K562 (cell line): Measurements from ENCODE around the gene STUB1. TPM values are rescaled to one million over a fixed set of nuclear protein-coding genes. Genes with fewer than 3 reads are reported as not detected.

Experiments
- BCL6 ChIP-seq: fragments of 250-450 bp; sonication (Bioruptor Pico); IDR thresholded peaks from 2 replicates; pipeline ENCODE4 v1.4.0; 2020
- EHMT2 ChIP-seq: fragments of 450-650 bp; IDR thresholded peaks from 2 replicates; pipeline ENCODE4 v1.6.1; 2018; ENCODE audit warnings: antibody characterized with exemption
- EP300 ChIP-seq: IDR thresholded peaks from 2 replicates; pipeline ENCODE4 v1.6.1; 2012; ENCODE audit warnings: low read length, improper control_type of control experiment
- MTA3 ChIP-seq: fragments of 450-650 bp; formaldehyde crosslinking; IDR thresholded peaks from 2 replicates; pipeline ENCODE4 v1.6.1; 2017; ENCODE audit warnings: mild to moderate bottlenecking, borderline replicate concordance
- NFIX ChIP-seq: fragments of 250-450 bp; sonication (Bioruptor Pico); IDR thresholded peaks from 2 replicates; pipeline ENCODE4 v1.4.0; 2020; ENCODE audit warnings: low read depth, mild to moderate bottlenecking, moderate library complexity
- NR3C1 ChIP-seq: sonication (generic); formaldehyde crosslinking; IDR thresholded peaks from 2 replicates; pipeline ENCODE4 v1.8.1; 2022; ENCODE audit warnings: missing genetic modification reagents
- POLR2H ChIP-seq: IDR thresholded peaks from 2 replicates; pipeline ENCODE4 v1.6.1; 2016; ENCODE audit warnings: missing genetic modification characterization, low read depth, mild to moderate bottlenecking, control low read depth, missing compliant biosample characterization, moderate library complexity
- PPARD ChIP-seq: fragments of 250-450 bp; sonication (Bioruptor Pico); IDR thresholded peaks from 2 replicates; pipeline ENCODE4 v1.8.0; 2022; ENCODE audit warnings: inconsistent platforms, mild to moderate bottlenecking, moderate library complexity
- RFX7 ChIP-seq: fragments of 250-450 bp; sonication (Bioruptor Pico); IDR thresholded peaks from 2 replicates; pipeline ENCODE4 v1.5.1; 2021; ENCODE audit warnings: mild to moderate bottlenecking
- SNRNP70 ChIP-seq: fragments of 200-400 bp; formaldehyde crosslinking; optimal IDR thresholded peaks from 2 replicates; pipeline ENCODE3; 2017; ENCODE audit warnings: low read depth, low read length
- SRSF7 ChIP-seq: fragments of 200-400 bp; formaldehyde crosslinking; optimal IDR thresholded peaks from 2 replicates; pipeline ENCODE3; 2017; ENCODE audit warnings: mild to moderate bottlenecking, low read depth, low read length
- STAT5A ChIP-seq: IDR thresholded peaks from 2 replicates; pipeline ENCODE4 v1.6.1; 2012; ENCODE audit warnings: low read length, inconsistent platforms, borderline replicate concordance
- TAF7 ChIP-seq: fragments of 450-650 bp; IDR thresholded peaks from 2 replicates; pipeline ENCODE4 v1.6.1; 2016; ENCODE audit warnings: missing genetic modification characterization, missing compliant biosample characterization
- TRIM24 ChIP-seq, 2 experiments: fragments of 450-650 bp; IDR thresholded peaks; 2 replicates each; pipeline ENCODE4 v1.6.1; 2016
- ZFP30 ChIP-seq: fragments of 250-450 bp; sonication (Bioruptor Pico); IDR thresholded peaks from 2 replicates; pipeline ENCODE4 v1.8.0; 2022; ENCODE audit warnings: moderate library complexity, mild to moderate bottlenecking, inconsistent platforms, borderline replicate concordance
- ZKSCAN1 ChIP-seq: fragments of 150-350 bp; IDR thresholded peaks from 2 replicates; pipeline ENCODE4 v1.6.1; 2016; ENCODE audit warnings: low read depth, low read length
- ZNF143 ChIP-seq: sonication (generic); formaldehyde crosslinking; IDR thresholded peaks from 2 replicates; pipeline ENCODE4 v1.9.0; 2022; ENCODE audit warnings: mild to moderate bottlenecking, missing genetic modification reagents
- ZNF212 ChIP-seq: fragments of 450-650 bp; formaldehyde crosslinking; IDR thresholded peaks from 2 replicates; pipeline ENCODE4 v1.4.0; 2020; ENCODE audit warnings: mild to moderate bottlenecking
- ZNF717 ChIP-seq: fragments of 250-450 bp; sonication (Bioruptor Pico); IDR thresholded peaks from 2 replicates; pipeline ENCODE4 v1.5.0; 2021
- ZNF778 ChIP-seq: fragments of 450-650 bp; formaldehyde crosslinking; IDR thresholded peaks from 2 replicates; pipeline ENCODE4 v1.4.0; 2020; ENCODE audit warnings: mild to moderate bottlenecking, moderate library complexity
- polyA plus RNA-seq, 8 experiments: library from polyadenylated mRNA; depleted of rRNA in 4 of 8; stranded (reverse) in 5 of 8; unstranded in 3 of 8; fragments of >200 nt; fragmentation: Nextera tagmentation in 2 of 8; fragmentation: Illumina TruSeq in 1 of 8; extraction: Ambion mirVana in 2 of 8; extraction: Trizol in 1 of 8; gene quantifications; 2 replicates each; pipeline versions ENCODE4 v1.2.1 to v1.2.3, GENCODE V29; 2011 to 2014; ENCODE audit warnings: inconsistent platforms in 1 of 8, missing spikeins in 1 of 8
- total RNA-seq, 7 experiments: library from RNA; depleted of rRNA in 6 of 7; stranded (reverse); fragments of >200 nt in 6 of 7; fragmentation: Illumina TruSeq in 2 of 7; extraction: Trizol in 2 of 7; gene quantifications; 2 replicates each; pipeline versions ENCODE4 v1.2.1 to v1.2.3, GENCODE V29; 2011 to 2021; ENCODE audit warnings: low replicate concordance in 1 of 7
- TF ChIP-seq, protein P1 (sequence below): fragments of 450-650 bp; IDR thresholded peaks from 2 replicates; pipeline ENCODE4 v1.6.1; 2016
- TF ChIP-seq, protein P2 (sequence below), 2 experiments: fragments of 450-650 bp in 1 of 2; IDR thresholded peaks; 2 replicates each; pipeline ENCODE4 v1.6.1; 2011 to 2017; ENCODE audit warnings: low read depth in 2 of 2, antibody characterized with exemption in 1 of 2, borderline replicate concordance in 1 of 2, low read length in 1 of 2, mild to moderate bottlenecking in 1 of 2, mixed read lengths in 1 of 2; ENCODE audit not compliant: control insufficient read depth in 1 of 2
- TF ChIP-seq, protein P3 (sequence below): fragments of 250-450 bp; sonication (Bioruptor Pico); IDR thresholded peaks from 2 replicates; pipeline ENCODE4 v1.5.0; 2021
- TF ChIP-seq, protein P4 (sequence below): fragments of 450-650 bp; IDR thresholded peaks from 2 replicates; pipeline ENCODE4 v1.6.1; 2016; ENCODE audit warnings: mild to moderate bottlenecking

STUB1 gene
- total and polyA plus RNA-seq, 9 of the 15 experiments (the other 6 are each of a cell fraction or from before 2014, with no cell fraction given), result 10.6 to 251 (median 152) TPM

DNA sequence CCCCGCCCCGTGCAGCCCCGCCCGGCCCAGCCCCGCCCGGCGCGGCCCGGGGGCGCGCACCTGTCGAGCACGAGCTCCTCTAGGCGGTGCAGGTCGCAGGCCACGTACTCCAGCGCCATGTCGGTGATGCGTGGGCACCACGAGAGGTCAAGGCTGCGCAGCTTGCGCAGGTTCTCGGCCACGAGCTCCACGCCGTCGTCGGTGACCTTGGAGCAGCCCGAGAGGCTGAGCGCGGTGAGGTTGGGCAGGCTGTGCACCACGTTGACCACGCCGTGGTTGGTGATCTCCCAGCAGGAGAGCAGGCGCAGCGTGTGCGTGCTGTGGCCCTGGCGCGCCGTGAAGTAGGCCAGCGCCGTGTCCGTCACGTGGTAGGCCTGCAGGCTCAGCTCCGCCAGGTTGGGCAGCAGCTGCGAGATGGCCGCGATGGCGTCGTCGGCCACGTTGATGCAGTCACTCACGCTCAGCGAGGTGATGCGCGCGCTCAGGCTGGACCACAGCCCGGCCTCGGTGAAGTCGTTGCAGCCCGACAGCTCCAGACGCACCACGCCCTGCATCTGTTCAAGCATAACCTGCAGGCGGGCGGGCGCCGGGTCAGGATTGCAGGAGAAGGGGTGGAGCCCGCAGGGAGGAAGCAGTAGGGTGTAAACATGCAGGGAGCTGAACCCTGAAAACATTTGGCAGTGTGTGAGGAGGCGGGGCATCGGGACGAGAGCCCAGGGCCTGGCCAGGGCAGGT lies 15.3 kb downstream of the STUB1 start (continued):
- no peak for TF ChIP-seq POLR2H
- no peak; a peak in 1 of 4 replicates for TF ChIP-seq TRIM24 (IDR thresholded peaks at IDR 0.05)
- TF ChIP-seq TAF7 (tag), result no peak
- no peak for TF ChIP-seq ZNF212 (CRISPR knock-in tag)
- no peak for TF ChIP-seq NFIX (CRISPR knock-in tag)
- TF ChIP-seq MTA3, result peak; percentile 82; the same call in 1 of the 2 replicates
- no peak for TF ChIP-seq STAT5A
- TF ChIP-seq, protein P1, sequence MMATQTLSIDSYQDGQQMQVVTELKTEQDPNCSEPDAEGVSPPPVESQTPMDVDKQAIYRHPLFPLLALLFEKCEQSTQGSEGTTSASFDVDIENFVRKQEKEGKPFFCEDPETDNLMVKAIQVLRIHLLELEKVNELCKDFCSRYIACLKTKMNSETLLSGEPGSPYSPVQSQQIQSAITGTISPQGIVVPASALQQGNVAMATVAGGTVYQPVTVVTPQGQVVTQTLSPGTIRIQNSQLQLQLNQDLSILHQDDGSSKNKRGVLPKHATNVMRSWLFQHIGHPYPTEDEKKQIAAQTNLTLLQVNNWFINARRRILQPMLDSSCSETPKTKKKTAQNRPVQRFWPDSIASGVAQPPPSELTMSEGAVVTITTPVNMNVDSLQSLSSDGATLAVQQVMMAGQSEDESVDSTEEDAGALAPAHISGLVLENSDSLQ, result peak; percentile 59; the same call in 1 of the 2 replicates
- no peak for TF ChIP-seq RFX7 (CRISPR knock-in tag)
- no peak for TF ChIP-seq ZNF778
- no peak for TF ChIP-seq ZFP30
- TF ChIP-seq, protein P2, sequence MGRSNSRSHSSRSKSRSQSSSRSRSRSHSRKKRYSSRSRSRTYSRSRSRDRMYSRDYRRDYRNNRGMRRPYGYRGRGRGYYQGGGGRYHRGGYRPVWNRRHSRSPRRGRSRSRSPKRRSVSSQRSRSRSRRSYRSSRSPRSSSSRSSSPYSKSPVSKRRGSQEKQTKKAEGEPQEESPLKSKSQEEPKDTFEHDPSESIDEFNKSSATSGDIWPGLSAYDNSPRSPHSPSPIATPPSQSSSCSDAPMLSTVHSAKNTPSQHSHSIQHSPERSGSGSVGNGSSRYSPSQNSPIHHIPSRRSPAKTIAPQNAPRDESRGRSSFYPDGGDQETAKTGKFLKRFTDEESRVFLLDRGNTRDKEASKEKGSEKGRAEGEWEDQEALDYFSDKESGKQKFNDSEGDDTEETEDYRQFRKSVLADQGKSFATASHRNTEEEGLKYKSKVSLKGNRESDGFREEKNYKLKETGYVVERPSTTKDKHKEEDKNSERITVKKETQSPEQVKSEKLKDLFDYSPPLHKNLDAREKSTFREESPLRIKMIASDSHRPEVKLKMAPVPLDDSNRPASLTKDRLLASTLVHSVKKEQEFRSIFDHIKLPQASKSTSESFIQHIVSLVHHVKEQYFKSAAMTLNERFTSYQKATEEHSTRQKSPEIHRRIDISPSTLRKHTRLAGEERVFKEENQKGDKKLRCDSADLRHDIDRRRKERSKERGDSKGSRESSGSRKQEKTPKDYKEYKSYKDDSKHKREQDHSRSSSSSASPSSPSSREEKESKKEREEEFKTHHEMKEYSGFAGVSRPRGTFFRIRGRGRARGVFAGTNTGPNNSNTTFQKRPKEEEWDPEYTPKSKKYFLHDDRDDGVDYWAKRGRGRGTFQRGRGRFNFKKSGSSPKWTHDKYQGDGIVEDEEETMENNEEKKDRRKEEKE (IDR thresholded peaks at IDR 0.05; ENCODE audit: borderline replicate concordance in 1 of 2, control insufficient read depth in 1 of 2, low read depth in 2 of 2, low read length in 1 of 2), result no peak
- no peak for TF ChIP-seq ZNF717 (CRISPR knock-in tag)
- TF ChIP-seq, protein P3, sequence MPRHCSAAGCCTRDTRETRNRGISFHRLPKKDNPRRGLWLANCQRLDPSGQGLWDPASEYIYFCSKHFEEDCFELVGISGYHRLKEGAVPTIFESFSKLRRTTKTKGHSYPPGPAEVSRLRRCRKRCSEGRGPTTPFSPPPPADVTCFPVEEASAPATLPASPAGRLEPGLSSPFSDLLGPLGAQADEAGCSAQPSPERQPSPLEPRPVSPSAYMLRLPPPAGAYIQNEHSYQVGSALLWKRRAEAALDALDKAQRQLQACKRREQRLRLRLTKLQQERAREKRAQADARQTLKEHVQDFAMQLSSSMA (CRISPR knock-in tag), result no peak
- peak; percentile 63 for TF ChIP-seq NR3C1 (CRISPR knock-in tag)
- no peak for TF ChIP-seq EHMT2
- TF ChIP-seq SNRNP70, result no peak
- TF ChIP-seq, protein P4, sequence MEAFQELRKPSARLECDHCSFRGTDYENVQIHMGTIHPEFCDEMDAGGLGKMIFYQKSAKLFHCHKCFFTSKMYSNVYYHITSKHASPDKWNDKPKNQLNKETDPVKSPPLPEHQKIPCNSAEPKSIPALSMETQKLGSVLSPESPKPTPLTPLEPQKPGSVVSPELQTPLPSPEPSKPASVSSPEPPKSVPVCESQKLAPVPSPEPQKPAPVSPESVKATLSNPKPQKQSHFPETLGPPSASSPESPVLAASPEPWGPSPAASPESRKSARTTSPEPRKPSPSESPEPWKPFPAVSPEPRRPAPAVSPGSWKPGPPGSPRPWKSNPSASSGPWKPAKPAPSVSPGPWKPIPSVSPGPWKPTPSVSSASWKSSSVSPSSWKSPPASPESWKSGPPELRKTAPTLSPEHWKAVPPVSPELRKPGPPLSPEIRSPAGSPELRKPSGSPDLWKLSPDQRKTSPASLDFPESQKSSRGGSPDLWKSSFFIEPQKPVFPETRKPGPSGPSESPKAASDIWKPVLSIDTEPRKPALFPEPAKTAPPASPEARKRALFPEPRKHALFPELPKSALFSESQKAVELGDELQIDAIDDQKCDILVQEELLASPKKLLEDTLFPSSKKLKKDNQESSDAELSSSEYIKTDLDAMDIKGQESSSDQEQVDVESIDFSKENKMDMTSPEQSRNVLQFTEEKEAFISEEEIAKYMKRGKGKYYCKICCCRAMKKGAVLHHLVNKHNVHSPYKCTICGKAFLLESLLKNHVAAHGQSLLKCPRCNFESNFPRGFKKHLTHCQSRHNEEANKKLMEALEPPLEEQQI, result no peak
- TF ChIP-seq ZKSCAN1, result 0 out of 2 replicates have a peak, but pooled peaks have one; percentile 24
- no peak for TF ChIP-seq EP300
- TF ChIP-seq ZNF143 (CRISPR knock-in tag), result peak; percentile 57
- no peak for TF ChIP-seq BCL6
- TF ChIP-seq PPARD (CRISPR knock-in tag), result no peak
- TF ChIP-seq SRSF7, result no peak
